Measurements from ENCODE around the gene PIR.

Gene PIR

GRCh38 chrX:15343075-15343476 lies 150.1 kb downstream of the PIR start:
- DNase-seq = no peak

- no peak for DNase-seq
Measured at GRCh38 chrX:15340867-15341266, 152.3 kb downstream of the PIR start.

GRCh38 chrX:15336023-15336413 lies 157.1 kb downstream of the PIR start:
- DNase-seq = peak; percentile 74

- DNase-seq = peak; percentile 96
Measured at GRCh38 chrX:15335135-15336022, 157.8 kb downstream of the PIR start, which contains the start of gene PIGA. Gene PIGA (minus strand): TSS chrX:15335523. CDS start chrX:15331930, 3,593 bp downstream.

Data from CD4-positive, alpha-beta T cell treated with Interferon gamma for 1 hour (primary cell).